Panc1 (cell line): ENCODE results near the gene GTPBP1.

Source experiments
- CTCF ChIP-seq: fragments of 450-650 bp; IDR thresholded peaks from 2 replicates; pipeline ENCODE4 v1.5.1; 2017; ENCODE audit warnings: mild to moderate bottlenecking
- POLR2AphosphoS5 ChIP-seq: IDR thresholded peaks from 2 replicates; pipeline ENCODE4 v1.6.1; 2012; ENCODE audit warnings: mild to moderate bottlenecking, low read depth, low read length, moderate library complexity

- no peak for TF ChIP-seq CTCF
- no peak for TF ChIP-seq POLR2AphosphoS5
These were observed 35.8 kb downstream of the GTPBP1 start for GRCh38 chr22:38741576-38741975.
